CD14-positive monocyte (primary cell): Measurements from ENCODE around the gene ERG. TPM values are rescaled to one million over a fixed set of nuclear protein-coding genes. Genes with fewer than 3 reads are reported as not detected.

ENCODE experiments used
- DNase-seq, 3 donors: peaks; one replicate each; pipeline ENCODE4 v3.0.0-alpha.2; 2011 to 2022
- H2AFZ ChIP-seq: 2 replicates; pipeline ENCODE4 v1.6.0; 2012; ENCODE audit warnings: mild to moderate bottlenecking, low read depth, low read length, inconsistent platforms; ENCODE audit not compliant: insufficient read depth, poor library complexity, severe bottlenecking
- H3K27ac ChIP-seq, 2 donors: 1 replicate in 1 of 2; 2 replicates in 1 of 2; pipeline ENCODE4 v1.5.1; 2012 to 2013; ENCODE audit warnings: low read length in 2 of 2, control low read depth in 1 of 2, inconsistent platforms in 1 of 2, low read depth in 1 of 2, mild to moderate bottlenecking in 1 of 2
- H3K27me3 ChIP-seq, 2 donors: one replicate each; pipeline versions ENCODE4 v1.6.0 to v1.6.1; 2011 to 2013; ENCODE audit warnings: low read length in 2 of 2; ENCODE audit not compliant: control insufficient read depth in 2 of 2, insufficient read depth in 2 of 2
- H3K36me3 ChIP-seq, 2 donors: replicated peaks in 1 of 2; 1 replicate in 1 of 2; 2 replicates in 1 of 2; pipeline versions ENCODE4 v1.5.1 to v1.6.1; 2012 to 2013; ENCODE audit warnings: low read length in 2 of 2, control low read depth in 1 of 2, inconsistent platforms in 1 of 2, mild to moderate bottlenecking in 1 of 2; ENCODE audit not compliant: insufficient read depth in 2 of 2, control insufficient read depth in 1 of 2
- H3K4me1 ChIP-seq, 2 donors: 1 replicate in 1 of 2; 2 replicates in 1 of 2; pipeline versions ENCODE4 v1.5.1 to v1.6.1; 2012 to 2013; ENCODE audit warnings: low read length in 2 of 2, control low read depth in 1 of 2, inconsistent platforms in 1 of 2, mild to moderate bottlenecking in 1 of 2, moderate library complexity in 1 of 2; ENCODE audit not compliant: insufficient read depth in 2 of 2, control insufficient read depth in 1 of 2
- H3K4me2 ChIP-seq: replicated peaks from 2 replicates; pipeline ENCODE3; 2012; ENCODE audit warnings: low read length, moderate library complexity, mild to moderate bottlenecking; ENCODE audit not compliant: poor library complexity, severe bottlenecking; ENCODE audit errors: extremely low read depth
- H3K4me3 ChIP-seq, 3 experiments: fragments of 200-600 bp in 1 of 3; sonication (generic) in 1 of 3; replicated peaks in 1 of 3; 1 replicate in 2 of 3; 2 replicates in 1 of 3; pipeline ENCODE4 v1.5.1; 2011 to 2013; ENCODE audit warnings: low read length in 3 of 3, mild to moderate bottlenecking in 3 of 3, control low read depth in 2 of 3, low read depth in 2 of 3, inconsistent platforms in 1 of 3, moderate library complexity in 1 of 3
- H3K79me2 ChIP-seq: 2 replicates; pipeline ENCODE4 v1.6.0; 2012; ENCODE audit warnings: mild to moderate bottlenecking, control low read depth, inconsistent platforms, low read length, moderate library complexity; ENCODE audit not compliant: insufficient read depth
- H3K9ac ChIP-seq: 2 replicates; pipeline ENCODE4 v1.6.0; 2017; ENCODE audit warnings: low read length, mild to moderate bottlenecking; ENCODE audit not compliant: insufficient read depth, poor library complexity, severe bottlenecking
- H3K9me3 ChIP-seq, 2 donors: replicated peaks in 1 of 2; 1 replicate in 1 of 2; 2 replicates in 1 of 2; pipeline versions ENCODE4 v1.5.1 to v1.6.1; 2012 to 2013; ENCODE audit warnings: low read length in 2 of 2, control low read depth in 1 of 2; ENCODE audit not compliant: control insufficient read depth in 1 of 2, insufficient read depth in 1 of 2
- H4K20me1 ChIP-seq: 2 replicates; pipeline ENCODE4 v1.6.0; 2012; ENCODE audit warnings: mild to moderate bottlenecking, low read length, control low read depth, moderate library complexity; ENCODE audit not compliant: insufficient read depth
- H3K27ac Mint-ChIP-seq, 7 donors: one replicate each; pipeline ENCODE4 v1.8.0; 2020; ENCODE audit warnings: mild to moderate bottlenecking in 7 of 7, mixed read lengths in 7 of 7, moderate library complexity in 6 of 7, inconsistent platforms in 2 of 7
- H3K27me3 Mint-ChIP-seq, 3 donors: one replicate each; pipeline ENCODE4 v1.8.0; 2021 to 2022; ENCODE audit warnings: low read depth in 3 of 3, mild to moderate bottlenecking in 3 of 3, mixed read lengths in 3 of 3, moderate library complexity in 3 of 3, inconsistent platforms in 1 of 3
- H3K36me3 Mint-ChIP-seq, 2 donors: one replicate each; pipeline ENCODE4 v1.8.0; 2020; ENCODE audit warnings: mixed read lengths in 2 of 2, inconsistent platforms in 1 of 2, mild to moderate bottlenecking in 1 of 2
- H3K4me1 Mint-ChIP-seq: one replicate; pipeline ENCODE4 v1.8.0; 2020; ENCODE audit warnings: mild to moderate bottlenecking, mixed read lengths
- H3K4me3 Mint-ChIP-seq, 2 donors: one replicate each; pipeline ENCODE4 v1.8.0; 2020; ENCODE audit warnings: mild to moderate bottlenecking in 2 of 2, mixed read lengths in 2 of 2, moderate library complexity in 1 of 2
- H3K9me3 Mint-ChIP-seq, 7 donors: one replicate each; pipeline ENCODE4 v1.8.0; 2020 to 2022; ENCODE audit warnings: mixed read lengths in 7 of 7, mild to moderate bottlenecking in 6 of 7, moderate library complexity in 6 of 7, inconsistent platforms in 2 of 7
- CTCF ChIP-seq: fragments of 200-600 bp; IDR thresholded peaks from one replicate; pipeline ENCODE4 v1.8.0; 2022; ENCODE audit warnings: antibody characterized with exemption, mild to moderate bottlenecking
- WGBS: methylation state at CpG from one replicate; pipeline ENCODE4 v1.1.5; 2013; ENCODE audit warnings: missing lambda C conversion rate; ENCODE audit not compliant: insufficient coverage; 5-methylcytosine and 5-hydroxymethylcytosine counted together
- intact Hi-C, 2 donors: fragments of 100-400 bp; cut with micrococcal nuclease; formaldehyde crosslinking; loops; one replicate each; pipeline versions ENCODE4 v1.15.0 to v1.15.1; 2023
- polyA plus RNA-seq, 3 donors: library from polyadenylated mRNA; depleted of rRNA in 1 of 3; unstranded in 2 of 3; stranded (reverse) in 1 of 3; fragments of 300-500 nt in 2 of 3; fragments of >200 nt in 1 of 3; fragmentation: Illumina TruSeq in 2 of 3; gene quantifications; 1 replicate in 2 of 3; 2 replicates in 1 of 3; pipeline ENCODE4 v1.2.3, GENCODE V29; 2012 to 2021

ERG gene
- polyA plus RNA-seq, 3 donors, result 0.16 to 0.22 TPM; not detected in 1

GRCh38 chr21:38534591-38534990 lies 36.3 kb upstream of the ERG start:
- no peak overlapping the region for H3K4me3 Mint-ChIP-seq
- intact Hi-C loops, result no loop called here
- no peak overlapping the region for H3K4me3 ChIP-seq
- no peak for DNase-seq
- H3K27ac ChIP-seq, result no peak overlapping the region
- no peak overlapping the region for H3K9ac ChIP-seq
- no peaks in the 10 kb centered on the region for H3K36me3 ChIP-seq
- H3K36me3 Mint-ChIP-seq, result no peaks in the 10 kb centered on the region
- H2AFZ ChIP-seq, result no peak overlapping the region
- no peaks in the 10 kb centered on the region for H3K27me3 Mint-ChIP-seq
- no CpG with 5 or more reads among the region's 3 CpGs for WGBS
- no peak for TF ChIP-seq CTCF
- H3K4me2 ChIP-seq, result no peak overlapping the region
- no peaks in the 10 kb centered on the region for H3K27me3 ChIP-seq
- no peaks in the 10 kb centered on the region for H3K9me3 Mint-ChIP-seq
- no peaks in the 10 kb centered on the region for H3K4me1 ChIP-seq
- no peaks in the 10 kb centered on the region for H3K79me2 ChIP-seq
- H3K4me1 Mint-ChIP-seq, result no peaks in the 10 kb centered on the region
- no peaks in the 10 kb centered on the region for H3K9me3 ChIP-seq
- no peaks in the 10 kb centered on the region for H4K20me1 ChIP-seq
- no peak overlapping the region for H3K27ac Mint-ChIP-seq

DNA sequence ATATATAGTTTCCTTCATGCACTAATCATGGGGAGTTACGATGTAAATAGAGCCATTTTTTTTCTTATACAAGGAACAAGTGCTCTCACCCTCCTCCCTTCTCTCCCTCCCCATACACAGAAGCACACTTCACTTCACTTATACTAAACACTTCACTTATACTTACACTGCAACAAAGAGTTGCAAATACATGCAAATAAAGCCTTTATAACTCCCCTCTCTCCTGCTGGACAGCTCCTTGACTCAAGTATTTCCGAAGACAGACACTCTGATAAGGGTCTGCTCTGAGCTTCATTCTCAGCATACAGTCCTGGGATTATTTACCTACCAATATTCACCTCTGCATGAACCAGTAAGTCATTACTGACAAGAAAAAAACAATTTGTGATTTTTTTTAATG lies 35.6 kb upstream of the ERG start:
- 100% methylated on average over 1 of the region's 2 CpGs for WGBS
- Histone ChIP-seq H3K4me2 (no peak overlapping the region), H3K27ac (no peak overlapping the region), H3K79me2 (no peaks in the 10 kb centered on the region), H3K9ac (no peak overlapping the region), H3K36me3 (no peaks in the 10 kb centered on the region), H2AFZ (no peak overlapping the region), H3K27me3 (no peaks in the 10 kb centered on the region), H3K9me3 (no peaks in the 10 kb centered on the region), H4K20me1 (no peaks in the 10 kb centered on the region), H3K4me1 (no peaks in the 10 kb centered on the region), H3K4me3 (no peak overlapping the region)
- Mint-ChIP-seq H3K9me3 (no peaks in the 10 kb centered on the region), H3K27ac (no peak overlapping the region), H3K36me3 (no peaks in the 10 kb centered on the region), H3K4me3 (no peak overlapping the region), H3K27me3 (no peaks in the 10 kb centered on the region), H3K4me1 (no peaks in the 10 kb centered on the region)
- DNase-seq, result no peak
- intact Hi-C loops, result no loop called here
- no peak for TF ChIP-seq CTCF
